ENCODE data around the gene SMPX. TPM values are rescaled to one million over a fixed set of nuclear protein-coding genes. Genes with fewer than 3 reads are reported as not detected.

SMPX gene
- total and polyA plus RNA-seq, 9 of the 15 experiments (the other 6 are each of a cell fraction or from before 2014, with no cell fraction given) = not detected

DNA sequence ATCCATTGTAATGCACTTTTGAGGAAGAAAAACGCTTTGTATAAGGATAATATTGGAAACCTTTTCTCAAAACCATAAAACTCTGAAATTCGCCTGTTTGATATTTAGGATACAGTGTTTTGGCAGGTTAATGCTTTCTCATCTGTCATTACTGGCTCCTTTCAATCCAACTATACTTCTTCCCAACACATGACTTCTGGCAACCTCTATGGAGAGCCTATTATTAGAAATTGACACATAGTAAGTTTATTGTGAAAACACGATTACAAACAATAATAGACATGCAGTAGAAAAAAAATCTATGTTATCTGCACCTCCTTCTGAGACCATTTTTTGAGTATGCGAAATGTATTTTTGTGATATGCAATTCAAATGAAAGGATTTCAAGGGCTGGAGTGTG, 95.2 kb downstream of the SMPX start (continued):
- TF ChIP-seq, protein P1, sequence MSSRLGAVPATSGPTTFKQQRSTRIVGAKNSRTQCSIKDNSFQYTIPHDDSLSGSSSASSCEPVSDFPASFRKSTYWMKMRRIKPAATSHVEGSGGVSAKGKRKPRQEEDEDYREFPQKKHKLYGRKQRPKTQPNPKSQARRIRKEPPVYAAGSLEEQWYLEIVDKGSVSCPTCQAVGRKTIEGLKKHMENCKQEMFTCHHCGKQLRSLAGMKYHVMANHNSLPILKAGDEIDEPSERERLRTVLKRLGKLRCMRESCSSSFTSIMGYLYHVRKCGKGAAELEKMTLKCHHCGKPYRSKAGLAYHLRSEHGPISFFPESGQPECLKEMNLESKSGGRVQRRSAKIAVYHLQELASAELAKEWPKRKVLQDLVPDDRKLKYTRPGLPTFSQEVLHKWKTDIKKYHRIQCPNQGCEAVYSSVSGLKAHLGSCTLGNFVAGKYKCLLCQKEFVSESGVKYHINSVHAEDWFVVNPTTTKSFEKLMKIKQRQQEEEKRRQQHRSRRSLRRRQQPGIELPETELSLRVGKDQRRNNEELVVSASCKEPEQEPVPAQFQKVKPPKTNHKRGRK (tag; IDR thresholded peaks at IDR 0.05) = no peak

DNA sequence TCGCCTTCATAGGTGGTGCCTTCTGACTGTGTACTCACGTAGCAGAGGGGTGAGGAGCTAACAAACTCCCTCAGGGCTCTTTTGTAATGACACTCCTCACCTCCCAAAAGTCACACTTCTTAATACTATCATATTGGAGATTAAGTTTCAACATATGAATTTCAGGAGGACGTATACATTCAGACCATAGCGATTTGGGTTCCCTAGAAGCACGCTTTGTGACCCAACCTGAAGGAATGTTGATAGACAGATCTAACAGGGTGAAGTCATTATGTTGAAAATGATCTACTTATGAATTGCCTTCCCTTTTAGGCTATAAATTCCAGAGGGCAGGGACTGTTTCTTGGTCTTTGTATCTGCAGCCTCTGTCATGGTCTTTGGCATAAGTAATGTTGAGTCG, 96.6 kb downstream of the SMPX start:
- no peak for ATAC-seq
- Histone ChIP-seq H3K9me1 (ENCODE audit: control insufficient read depth, insufficient read depth, low read length) (no peaks in the 10 kb centered on the region), H3K27me3 (ENCODE audit: control insufficient read depth in 2 of 2, insufficient read depth in 2 of 2, low read length in 2 of 2) (no peaks in the 10 kb centered on the region), H3K9me3 (replicated peaks; ENCODE audit: control insufficient read depth, insufficient read depth, low read depth, low read length) (no peaks in the 10 kb centered on the region), H2AFZ (ENCODE audit: low read depth, low read length) (no peak overlapping the region), H3K36me3 (ENCODE audit: control insufficient read depth, insufficient read depth, low read length) (no peaks in the 10 kb centered on the region), H3K27ac (ENCODE audit: extremely low read depth, low read depth, low read length) (no peak overlapping the region), H3K4me2 (ENCODE audit: insufficient read depth, low read length) (no peak overlapping the region), H3K4me3 (no peak overlapping the region), H3K4me1 (replicated peaks in 1 of 2; ENCODE audit: control insufficient read depth in 2 of 2, insufficient read depth in 2 of 2, low read length in 2 of 2) (no peaks in the 10 kb centered on the region; a peak in 1 of 5 replicates), H3K9ac (ENCODE audit: insufficient read depth in 1 of 2, low read depth in 2 of 2, low read length in 2 of 2) (no peak overlapping the region), H4K20me1 (replicated peaks; ENCODE audit: control insufficient read depth, insufficient read depth, low read length) (no peaks in the 10 kb centered on the region), H3K79me2 (ENCODE audit: control insufficient read depth, insufficient read depth, low read length) (no peaks in the 10 kb centered on the region)
- no peak for DNase-seq (ENCODE audit: extremely low read depth in 1 of 4, low spot score in 3 of 4)
- WGBS (ENCODE audit: insufficient coverage, low coverage, missing lambda C conversion rate) = 2% methylated on average over 6 of the region's 6 CpGs
- in situ Hi-C loops (cut with MboI) (no loop called here), intact Hi-C loops (cut with micrococcal nuclease) (no loop called here)
- no peak for TF ChIP-seq TBP (optimal IDR thresholded peaks at IDR 0.05; ENCODE audit: low read depth, low read length)
- no peak for TF ChIP-seq HOXB6 (CRISPR knock-in tag; IDR thresholded peaks at IDR 0.05; ENCODE audit: borderline replicate concordance)
- ChIA-PET CTCF (ENCODE audit: low intra/inter-chr PET ratio) (no interaction called here), POLR2A (no interaction called here)
- no peak for FAIRE-seq
- BruUV-seq (replicated peaks) = no TSS peak

All from K562 (cell line).